GM19397 (cell line): ENCODE measurements around the gene CCS.
"Not testable (repeated sequence)": the region's sequence is repeated elsewhere in the genome, so short reads cannot be mapped to it uniquely, and the experiment has no call there.

ENCODE experiments used
- ATAC-seq: cut with Tn5 transposase; IDR thresholded peaks from one replicate; pipeline ENCODE4 v1.9.1; 2021; ENCODE audit warnings: mild to moderate bottlenecking, moderate library complexity; ENCODE audit not compliant: unreplicated experiment

CCS gene

DNA sequence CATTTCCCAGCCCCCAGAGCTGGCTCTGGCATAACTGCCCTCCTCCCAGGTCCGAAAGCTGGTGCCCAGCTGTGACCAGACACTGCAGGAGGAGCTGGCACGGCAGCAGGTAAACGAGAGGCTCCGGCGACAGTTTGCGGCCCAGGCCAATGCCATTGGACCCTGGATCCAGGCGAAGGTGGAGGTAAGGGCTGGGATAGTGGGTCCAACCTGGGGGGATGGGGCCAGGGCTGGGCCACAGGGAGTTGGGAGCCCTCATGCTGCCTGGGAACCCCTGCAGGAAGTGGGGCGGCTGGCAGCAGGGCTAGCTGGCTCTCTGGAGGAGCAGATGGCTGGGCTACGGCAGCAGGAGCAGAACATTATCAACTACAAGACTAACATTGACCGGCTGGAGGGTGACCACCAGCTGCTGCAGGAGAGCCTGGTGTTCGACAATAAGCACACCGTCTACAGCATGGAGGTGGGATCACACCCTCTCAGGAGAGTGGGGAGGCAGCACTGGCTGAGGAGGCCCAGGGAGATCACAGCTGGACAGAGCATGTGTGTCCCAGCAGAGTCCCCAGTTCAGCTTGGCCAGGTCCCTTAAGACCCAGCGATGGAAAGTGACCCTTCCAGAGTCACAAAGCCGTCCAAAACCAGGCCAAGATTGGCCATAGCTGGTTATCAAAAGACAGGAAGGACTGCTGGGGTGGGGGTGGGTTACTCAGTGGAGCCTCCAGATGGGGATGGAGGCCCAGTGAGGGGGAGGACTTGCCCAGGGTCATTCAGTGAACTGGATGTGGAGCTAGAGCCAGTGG is 31.6 kb upstream of the CCS start:
- ATAC-seq = no peak

DNA sequence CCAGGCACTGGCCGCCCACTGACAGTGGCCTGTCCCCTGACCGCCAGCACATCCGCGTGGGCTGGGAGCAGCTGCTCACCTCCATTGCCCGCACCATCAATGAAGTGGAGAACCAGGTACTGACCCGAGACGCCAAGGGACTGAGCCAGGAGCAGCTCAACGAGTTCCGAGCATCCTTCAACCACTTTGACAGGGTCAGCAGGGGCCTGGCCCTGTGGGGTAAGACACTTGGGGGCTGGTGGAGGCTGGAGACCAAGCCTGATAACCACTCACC is 31.1 kb upstream of the CCS start:
- no peak for ATAC-seq

DNA sequence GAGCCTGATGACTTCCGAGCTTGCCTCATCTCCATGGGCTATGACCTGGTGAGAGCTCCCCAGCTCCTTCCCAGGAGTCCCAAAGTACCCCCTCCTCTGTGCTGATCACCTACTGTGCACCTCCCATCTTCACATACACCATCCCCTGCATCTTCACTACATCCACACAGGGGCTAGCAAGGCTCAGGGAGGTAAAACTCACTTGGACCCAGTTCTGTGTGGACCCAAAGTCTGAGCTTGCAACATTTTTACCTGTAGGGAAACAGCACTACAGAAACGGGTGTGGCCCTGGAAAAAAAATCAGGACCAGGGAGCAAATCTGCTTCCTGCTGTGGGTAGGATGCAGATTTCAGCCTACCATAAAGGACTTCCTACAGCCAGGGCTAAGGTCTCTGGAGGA is 30.7 kb upstream of the CCS start:
- ATAC-seq = no peak

DNA sequence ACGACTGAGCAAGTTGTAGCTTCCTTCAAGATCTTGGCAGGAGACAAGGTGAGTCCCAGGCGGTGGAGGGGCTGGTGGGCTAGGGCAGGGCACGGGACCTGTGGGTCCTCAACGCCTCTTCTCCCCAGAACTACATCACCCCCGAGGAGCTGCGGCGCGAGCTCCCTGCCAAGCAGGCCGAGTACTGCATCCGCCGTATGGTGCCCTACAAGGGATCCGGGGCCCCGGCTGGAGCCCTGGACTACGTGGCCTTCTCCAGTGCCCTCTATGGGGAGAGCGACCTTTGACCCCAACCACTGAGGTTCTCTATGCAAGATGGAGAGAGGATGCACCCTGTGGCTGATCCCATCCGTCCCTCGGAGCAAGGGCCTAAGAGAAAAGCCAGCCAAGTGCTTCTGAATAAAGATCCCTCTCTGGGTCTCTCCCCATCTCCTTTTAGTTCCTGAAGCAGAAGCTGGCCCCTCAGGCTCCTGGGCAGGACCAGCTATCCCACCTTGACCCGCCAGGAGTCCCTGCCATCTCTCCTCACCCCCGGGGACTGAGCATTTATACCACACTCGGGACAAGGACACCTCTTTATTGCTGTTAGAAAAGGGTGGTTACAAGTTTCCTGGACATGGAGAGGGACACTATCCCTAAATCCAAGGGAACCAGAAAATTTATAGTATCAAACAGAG is 29.9 kb upstream of the CCS start:
- ATAC-seq = no peak

DNA sequence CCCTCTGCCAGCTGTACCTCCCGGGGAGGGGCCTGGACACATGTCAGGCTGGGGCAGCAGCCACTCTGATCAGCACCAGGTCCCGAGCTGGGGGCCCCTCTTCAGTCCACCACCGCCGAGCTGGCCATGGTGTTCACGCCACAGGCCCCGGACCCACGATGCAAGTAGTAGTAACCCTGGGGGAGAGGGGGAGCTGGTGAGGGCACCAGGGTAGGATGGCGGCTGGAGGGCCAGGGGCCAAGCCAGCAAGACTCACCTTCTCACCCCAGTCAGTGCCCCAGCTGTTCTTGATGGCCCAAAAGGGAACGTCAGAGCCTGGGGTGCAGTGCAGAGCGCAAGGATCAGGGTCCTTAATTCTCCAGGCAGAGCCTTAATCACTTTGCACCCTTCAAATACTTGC is 29.2 kb upstream of the CCS start:
- no peak for ATAC-seq

DNA sequence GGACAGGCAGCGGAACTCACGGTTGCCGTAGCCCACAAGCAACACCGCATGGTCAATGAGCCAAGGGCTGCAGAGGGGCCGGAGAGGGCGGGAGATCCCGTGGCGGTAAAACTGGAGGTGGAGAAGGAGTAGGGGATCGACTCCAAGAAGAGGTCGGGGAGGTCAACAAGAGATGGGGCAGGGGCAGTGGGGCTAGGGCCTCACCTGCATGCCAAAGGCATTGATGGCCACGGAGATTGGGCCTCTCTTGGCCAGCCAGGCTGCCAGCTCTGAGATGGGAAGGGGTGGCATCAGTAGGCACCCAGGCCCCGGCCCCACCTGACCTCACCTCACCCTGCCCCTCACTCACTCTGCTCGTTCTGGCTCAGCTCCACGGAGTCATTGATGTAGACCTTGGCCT is 28.4 kb upstream of the CCS start:
- no peak for ATAC-seq

DNA sequence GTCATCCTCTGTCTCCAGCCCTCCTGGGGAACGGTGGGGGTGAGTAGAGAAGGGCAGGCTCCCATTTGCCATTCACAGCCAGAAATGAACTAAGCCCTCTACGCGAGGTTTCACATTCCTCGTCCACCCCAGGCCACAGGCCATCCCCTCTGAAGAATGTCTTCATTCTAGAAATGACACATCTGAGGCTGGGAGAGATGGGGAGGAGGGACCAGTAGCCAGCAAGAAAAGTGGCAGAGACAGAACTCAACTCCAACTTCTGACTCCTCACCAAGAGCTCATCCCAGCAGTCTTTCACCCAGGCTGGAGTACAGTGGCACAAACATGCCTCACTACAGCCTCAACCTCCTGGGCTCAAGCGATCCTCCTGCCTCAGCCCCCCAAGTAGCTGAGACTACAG is 28.0 kb upstream of the CCS start:
- no peak for ATAC-seq

DNA sequence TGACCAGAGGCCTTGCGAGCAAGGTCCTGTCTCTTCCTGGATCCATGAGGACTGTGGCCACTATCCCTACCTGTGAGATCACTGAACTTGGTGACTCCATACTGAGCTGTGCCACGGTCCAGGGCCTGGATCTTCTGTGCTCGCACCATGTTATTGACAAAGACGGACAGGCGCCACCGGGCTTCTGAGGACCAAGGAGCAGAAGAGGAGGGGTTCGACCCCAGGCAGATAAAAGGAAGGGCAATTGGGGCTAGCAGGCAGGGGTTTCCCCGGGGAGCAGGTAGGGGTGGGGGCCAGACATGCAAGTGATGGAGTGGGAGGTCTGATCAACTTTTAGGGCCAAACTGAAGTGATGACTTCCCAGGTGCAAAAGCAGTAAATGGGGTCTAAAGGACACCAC is 26.8 kb upstream of the CCS start:
- no peak for ATAC-seq

DNA sequence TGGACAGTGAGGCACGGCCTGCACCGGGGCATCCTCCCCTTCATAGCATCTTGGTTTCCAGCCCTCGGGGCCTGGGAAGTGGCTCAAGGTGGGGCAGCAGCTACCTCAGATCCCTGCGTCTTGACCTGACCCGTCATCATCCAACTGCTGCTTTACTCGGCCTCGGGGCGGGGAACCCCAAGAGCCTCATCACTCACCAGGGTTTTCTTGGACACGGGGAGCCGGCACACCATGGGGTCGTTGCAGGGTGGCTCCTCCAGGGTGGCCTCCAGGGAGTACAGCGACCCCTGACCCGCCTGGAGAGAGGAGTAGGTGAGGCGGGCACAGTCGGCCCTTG is 25.2 kb upstream of the CCS start:
- ATAC-seq = no peak

DNA sequence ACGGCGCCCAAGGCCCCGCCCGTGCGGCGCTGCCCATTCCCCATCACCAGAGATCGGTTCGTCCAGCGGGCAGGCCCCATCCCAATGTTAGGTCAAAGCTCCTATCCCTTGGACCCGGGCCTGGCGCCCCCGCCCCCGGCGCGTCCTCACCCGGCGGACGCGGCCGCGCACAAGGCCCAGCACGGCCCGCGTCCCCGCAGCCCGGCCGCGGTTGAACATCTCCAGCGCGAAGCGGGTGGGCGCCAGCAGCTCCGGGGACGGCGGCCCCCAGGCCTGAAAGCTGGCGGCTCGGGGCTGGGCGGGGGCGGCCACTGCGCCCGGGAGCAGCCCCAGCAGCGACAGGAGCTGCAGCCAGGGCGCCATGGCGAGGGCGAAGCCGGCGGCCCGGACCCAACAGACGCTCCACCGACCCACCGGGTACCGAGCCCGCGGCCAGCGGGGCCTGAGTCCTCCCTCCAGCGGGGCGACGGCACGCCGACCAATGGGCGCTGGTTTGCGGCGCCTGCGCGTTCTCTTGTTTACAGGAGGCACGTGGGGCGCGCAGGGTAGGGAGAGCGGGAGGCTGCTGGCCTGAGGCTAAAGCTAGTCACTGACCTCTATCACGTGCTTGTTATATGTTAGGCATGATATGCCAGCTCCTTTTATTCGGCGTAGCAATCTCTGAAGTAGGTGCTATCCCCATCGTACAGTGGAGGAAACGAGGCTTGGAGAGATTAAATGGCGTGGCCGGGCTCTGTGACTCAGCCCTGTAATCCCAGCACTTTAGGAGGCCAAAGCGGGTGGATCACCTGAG is 24.7 kb upstream of the CCS start, which contains the start of gene CTSF:
Gene CTSF, minus strand, starts transcription at position 483 of the 793 bp plus-strand sequence. Its CDS starts 120 bp downstream, at position 363.
- ATAC-seq = peak; percentile 64

DNA sequence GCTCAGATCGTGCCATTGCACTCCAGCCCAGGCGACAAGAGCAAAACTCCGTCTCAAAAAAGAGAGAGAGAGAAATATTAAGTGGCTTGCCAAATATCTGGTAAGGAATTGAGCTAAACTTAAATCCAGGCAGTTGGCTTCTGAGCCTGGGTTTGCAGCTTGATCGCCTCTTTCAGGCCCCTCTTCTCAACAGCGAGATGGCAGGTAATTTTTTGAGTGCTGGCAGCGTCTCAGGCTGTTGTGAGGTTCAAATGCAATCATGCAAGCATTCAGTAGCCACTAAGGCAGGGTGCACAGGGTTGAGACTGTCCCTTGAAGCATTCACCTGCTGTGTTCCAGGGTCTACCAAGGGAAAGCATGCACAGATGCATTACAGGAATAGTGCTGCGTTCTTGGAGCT is 23.9 kb upstream of the CCS start:
- no peak for ATAC-seq

DNA sequence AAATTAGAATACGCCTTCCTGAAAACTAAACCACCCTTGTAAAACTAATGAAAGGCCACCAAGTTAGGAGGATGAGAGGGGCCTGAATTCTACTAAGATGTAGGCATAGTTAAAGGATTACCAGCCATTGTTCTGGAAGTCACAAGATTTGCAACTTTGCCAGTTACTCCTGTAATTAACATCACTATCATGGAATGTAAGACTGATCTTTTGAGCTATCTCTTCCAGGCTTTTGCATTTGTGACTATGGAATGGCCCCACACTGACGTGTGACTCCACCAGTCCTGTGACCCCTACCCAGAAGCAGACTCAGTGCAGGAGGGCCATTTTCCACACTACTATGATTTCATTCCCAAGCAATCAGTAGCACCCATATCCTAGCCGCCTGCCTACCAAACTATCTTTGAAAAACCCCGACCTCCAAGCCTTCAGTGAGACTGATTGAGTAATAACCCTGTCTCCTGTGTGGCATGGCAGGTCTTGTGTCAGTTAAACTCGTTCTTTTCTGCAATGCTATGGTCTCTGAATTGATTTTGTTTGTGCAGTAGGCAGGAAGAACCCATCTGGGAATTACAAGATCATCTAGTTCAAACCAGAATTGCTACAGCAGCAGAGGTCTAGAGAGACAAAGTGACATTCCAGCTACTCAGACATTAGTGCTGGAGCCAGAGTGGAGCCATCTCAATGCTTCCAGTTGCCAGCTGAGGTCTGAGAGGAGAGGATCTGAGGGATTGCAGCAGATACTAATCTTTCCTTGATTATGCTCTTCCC is 22.7 kb upstream of the CCS start:
- no peak for ATAC-seq

DNA sequence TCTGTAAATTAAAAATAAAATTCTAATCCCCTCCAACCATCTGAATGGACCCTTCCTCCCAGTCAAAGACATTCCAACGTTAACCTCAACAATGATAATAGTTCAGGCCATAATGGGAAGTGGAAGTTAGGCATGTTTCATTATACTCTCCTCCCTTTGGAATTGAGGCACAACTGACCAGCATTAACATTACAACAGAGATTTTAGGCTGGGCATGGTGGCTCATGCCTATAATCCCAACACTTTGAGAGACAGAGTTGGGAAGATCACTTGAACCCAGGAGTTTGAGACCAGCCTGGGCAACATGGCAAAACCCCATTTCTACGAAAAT is 22.2 kb upstream of the CCS start:
- ATAC-seq = no peak

DNA sequence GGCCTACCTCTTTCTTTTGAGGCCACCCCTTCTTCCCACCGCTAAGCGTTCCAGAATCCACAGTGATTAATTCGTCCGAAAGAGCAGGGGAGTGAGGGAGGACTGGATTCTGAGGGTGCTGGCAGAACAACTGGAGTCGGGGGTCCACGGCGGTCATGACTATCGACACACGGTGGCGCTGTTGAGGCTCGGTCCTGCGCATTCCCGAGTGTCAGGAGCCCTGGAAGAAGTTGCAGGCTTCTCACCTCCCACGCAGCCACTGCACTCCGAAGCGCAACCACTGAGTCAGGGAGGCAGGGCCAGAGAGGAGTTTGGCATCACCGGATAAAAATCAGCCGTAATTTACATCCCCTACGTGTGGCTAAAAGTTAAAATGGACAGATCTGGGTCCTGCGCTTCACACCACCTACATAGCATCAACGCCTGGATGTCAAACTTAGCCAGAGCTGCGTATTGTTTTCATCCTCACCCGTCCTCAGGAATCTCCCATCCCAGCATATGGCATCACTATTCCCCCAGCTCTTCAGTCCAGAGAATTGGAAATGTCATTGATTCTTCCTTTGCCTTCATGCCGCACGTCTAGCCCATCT is 13.9 kb upstream of the CCS start:
- ATAC-seq = no peak

DNA sequence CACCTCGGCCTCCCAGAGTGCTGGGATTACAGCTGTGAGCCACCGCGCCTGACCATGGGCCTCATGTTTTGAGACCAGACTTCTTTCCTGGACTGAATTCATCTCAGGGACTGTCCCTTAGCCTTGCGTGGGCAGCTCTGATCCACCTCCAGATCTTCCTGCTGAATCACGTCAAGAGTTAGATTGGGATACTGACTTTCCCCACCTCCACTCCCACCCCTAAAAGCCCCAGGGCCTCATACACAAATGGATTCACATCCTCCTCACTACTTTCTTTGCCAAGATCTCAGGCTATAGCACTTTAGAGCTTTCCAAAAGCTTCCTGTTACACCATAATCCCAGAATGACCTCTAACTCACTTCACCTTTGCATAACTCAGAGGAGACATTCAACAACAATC is 12.2 kb upstream of the CCS start:
- ATAC-seq = no peak

DNA sequence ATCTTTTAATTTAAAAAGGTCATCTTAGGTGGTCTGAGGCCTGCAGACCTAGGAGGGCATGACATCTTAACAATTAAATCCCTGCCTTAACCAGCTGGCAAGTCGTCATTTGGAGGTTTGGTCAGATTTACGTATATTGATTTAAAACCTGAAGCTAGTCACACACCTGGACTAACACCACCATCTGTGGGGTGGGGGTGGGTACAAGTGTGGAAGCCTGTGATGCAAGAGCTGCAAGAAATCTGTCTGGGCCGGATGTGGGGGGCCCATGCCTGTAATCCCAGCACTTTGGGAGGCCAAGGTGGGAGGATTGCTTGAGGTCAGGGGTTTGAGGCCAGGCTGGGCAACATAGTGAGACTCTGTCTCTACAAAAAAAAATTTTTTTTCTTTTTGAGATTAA is 11.7 kb upstream of the CCS start:
- no peak for ATAC-seq

DNA sequence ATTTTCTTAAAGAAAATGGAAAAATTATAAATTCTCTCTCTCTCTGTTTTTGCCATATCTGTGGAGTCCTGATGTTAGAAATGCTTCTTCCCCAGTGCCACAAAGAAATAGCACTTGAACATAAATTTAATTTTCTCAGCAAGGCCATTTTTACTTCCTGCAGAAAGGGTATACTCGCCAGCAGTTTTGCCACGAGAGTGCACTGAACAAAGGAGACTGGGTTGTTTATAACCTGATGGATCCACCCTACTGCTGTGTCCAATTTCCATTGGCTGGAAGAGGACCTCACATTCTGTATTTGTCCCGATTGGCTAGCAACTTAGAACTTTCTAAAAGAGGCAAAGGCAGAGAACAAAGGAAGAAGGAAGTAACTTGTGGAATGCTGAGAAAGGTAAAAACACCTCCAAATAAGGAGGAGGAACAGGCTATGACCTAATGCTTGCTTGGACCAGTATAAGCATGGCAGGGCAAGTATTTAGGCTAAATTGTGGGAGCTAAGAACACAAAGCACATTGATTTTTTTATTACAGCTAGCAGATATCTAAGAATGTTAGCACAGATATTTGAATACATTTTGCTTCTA is 10.3 kb upstream of the CCS start:
- ATAC-seq = not testable (repeated sequence)

DNA sequence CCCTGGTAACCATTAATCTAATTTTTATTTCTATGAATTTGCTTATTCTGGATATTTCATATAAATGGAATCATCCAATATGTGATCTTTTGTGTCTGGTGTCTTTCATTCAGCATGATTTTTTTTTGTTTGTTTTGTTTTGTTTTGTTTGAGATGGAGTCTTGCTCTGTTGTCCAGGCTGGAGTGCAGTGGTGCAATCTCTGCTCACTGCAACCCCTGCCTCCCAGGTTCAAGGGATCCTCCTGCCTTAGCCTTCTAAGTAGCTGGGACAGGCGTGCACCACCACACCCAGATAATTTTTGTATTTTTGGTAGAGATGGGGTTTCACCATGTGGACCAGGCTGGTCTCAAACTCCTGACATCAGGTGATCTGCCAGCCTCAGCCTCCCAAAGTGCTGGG is 7.5 kb upstream of the CCS start:
- ATAC-seq = not testable (repeated sequence)

DNA sequence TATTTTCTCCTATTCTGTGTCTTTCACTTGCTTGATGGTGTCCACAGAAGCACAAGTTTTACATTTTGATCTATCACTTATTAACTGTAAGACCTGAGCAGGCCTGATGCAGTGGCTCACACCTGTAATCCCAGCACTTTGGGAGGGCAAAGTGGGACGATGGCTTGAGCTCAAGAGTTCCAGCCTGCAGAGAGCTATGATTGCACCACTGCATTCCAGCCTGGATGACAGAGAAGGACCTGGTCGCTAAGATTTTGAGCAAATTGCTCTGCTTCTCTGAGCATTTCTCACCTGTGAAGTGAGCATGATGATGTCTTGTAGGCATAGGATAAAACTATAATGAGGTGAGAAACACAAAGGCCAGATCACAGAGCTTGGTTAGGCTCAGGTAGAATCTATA is 6.8 kb upstream of the CCS start:
- no peak for ATAC-seq

DNA sequence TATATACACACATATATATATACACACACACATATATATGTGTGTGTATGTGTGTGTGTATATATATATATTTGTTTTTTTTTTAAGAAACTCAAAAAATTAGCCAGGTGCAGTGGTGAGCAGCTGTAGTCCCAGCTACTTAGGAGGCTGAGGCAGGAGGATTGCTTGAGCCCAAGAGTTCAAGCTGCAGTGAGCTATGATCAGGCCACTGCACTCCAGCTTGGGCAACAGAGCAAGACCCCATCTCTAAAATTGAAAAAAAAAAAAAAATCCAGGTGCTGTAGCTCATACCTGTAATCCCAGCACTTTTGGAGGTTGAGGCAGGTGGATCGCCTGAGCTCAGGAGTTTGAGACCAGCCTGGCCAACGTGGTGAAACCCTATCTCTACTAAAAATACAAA is 3.7 kb upstream of the CCS start:
- ATAC-seq = not testable (repeated sequence)
